Panc1 (cell line): ENCODE data around the gene TTLL6. TPM values are rescaled to one million over a fixed set of nuclear protein-coding genes. Genes with fewer than 3 reads are reported as not detected.

Experiments used
- ATAC-seq: fragments of 200-7000 bp; cut with Tn5 transposase; 2 replicates; pipeline ENCODE4 v1.9.1; 2020; ENCODE audit warnings: mild to moderate bottlenecking, moderate library complexity
- BruUV-seq: library from RNA; stranded (reverse); fragments of 400-500 nt; replicated peaks from 2 replicates; lab custom pipeline; 2021; lab: Mats Ljungman, UMichigan
- CTCF ChIA-PET: fragments of 300-600 bp; sonication (Branson Sonifier 250); formaldehyde crosslinking; loops from one replicate; lab custom pipeline; 2022; ENCODE audit warnings: antibody characterized with exemption; lab: Charles Lee
- POLR2A ChIA-PET: fragments of 300-600 bp; sonication (Branson Sonifier 250); formaldehyde crosslinking; loops from one replicate; lab custom pipeline; 2022; ENCODE audit warnings: antibody characterized with exemption; lab: Charles Lee
- DNase-seq: peaks from one replicate; pipeline ENCODE4 v3.0.0-alpha.2; 2010; ENCODE audit warnings: low read depth, low spot score
- H3K27ac ChIP-seq: 2 replicates; pipeline ENCODE4 v1.5.1; 2011; ENCODE audit warnings: mild to moderate bottlenecking, low read length, inconsistent platforms
- H3K27me3 ChIP-seq: fragments of 200-500 bp; sonication (Bioruptor generic); 2 replicates; pipeline ENCODE4 v1.6.0; 2014; ENCODE audit warnings: low read length, inconsistent platforms; ENCODE audit not compliant: control insufficient read depth, insufficient read depth
- H3K36me3 ChIP-seq: fragments of 200-500 bp; sonication (Bioruptor generic); 2 replicates; pipeline ENCODE4 v1.5.1; 2014; ENCODE audit warnings: inconsistent platforms, mild to moderate bottlenecking, low read length, moderate library complexity; ENCODE audit not compliant: control insufficient read depth, insufficient read depth
- H3K4me1 ChIP-seq: 2 replicates; pipeline ENCODE4 v1.5.1; 2011; ENCODE audit warnings: inconsistent platforms, mild to moderate bottlenecking, low read length, moderate library complexity; ENCODE audit not compliant: control insufficient read depth, insufficient read depth
- H3K4me3 ChIP-seq, 2 experiments: 2 replicates each; pipeline ENCODE4 v1.5.1; 2011 to 2012; ENCODE audit warnings: low read depth in 2 of 2, low read length in 2 of 2, mild to moderate bottlenecking in 2 of 2, inconsistent platforms in 1 of 2, moderate library complexity in 1 of 2
- H3K9me3 ChIP-seq: fragments of 200-500 bp; sonication (Bioruptor generic); 2 replicates; pipeline ENCODE4 v1.5.1; 2014; ENCODE audit warnings: low read depth, mild to moderate bottlenecking, inconsistent platforms, low read length, moderate library complexity; ENCODE audit not compliant: control insufficient read depth, insufficient read depth
- CTCF ChIP-seq: fragments of 450-650 bp; IDR thresholded peaks from 2 replicates; pipeline ENCODE4 v1.5.1; 2017; ENCODE audit warnings: mild to moderate bottlenecking
- POLR2AphosphoS5 ChIP-seq: IDR thresholded peaks from 2 replicates; pipeline ENCODE4 v1.6.1; 2012; ENCODE audit warnings: mild to moderate bottlenecking, low read depth, low read length, moderate library complexity
- REST ChIP-seq, 2 experiments: IDR thresholded peaks; 2 replicates each; pipeline ENCODE4 v1.6.1; 2011 to 2012; ENCODE audit warnings: low read depth in 2 of 2, control low read depth in 1 of 2, low read length in 1 of 2, mild to moderate bottlenecking in 1 of 2, moderate library complexity in 1 of 2; ENCODE audit not compliant: insufficient read depth in 1 of 2
- SIN3A ChIP-seq: IDR thresholded peaks from 2 replicates; pipeline ENCODE4 v1.6.1; 2012; ENCODE audit warnings: low read depth, mild to moderate bottlenecking, low read length, moderate library complexity, borderline replicate concordance; ENCODE audit not compliant: insufficient read depth
- TCF7L2 ChIP-seq: IDR thresholded peaks from 2 replicates; pipeline ENCODE4 v1.6.1; 2011; ENCODE audit warnings: mild to moderate bottlenecking, low read depth, low read length, inconsistent platforms
- in situ Hi-C: cut with HindIII; loops from 2 replicates; pipeline ENCODE4 v1.10.0; 2016; ENCODE audit warnings: low sequenced_read_pairs, low pct_unique_long_range_greater_than_20kb
- intact Hi-C: fragments of 100-400 bp; cut with micrococcal nuclease; formaldehyde crosslinking; loops from one replicate; pipeline ENCODE4 v1.10.0; 2022; ENCODE audit not compliant: unreplicated experiment
- total RNA-seq: library from RNA; stranded (reverse); gene quantifications from one replicate; pipeline ENCODE4 v1.2.1, GENCODE V29; 2021; ENCODE audit not compliant: unreplicated experiment

Gene TTLL6
- total RNA-seq, 1 experiment from 2014 or later: 2.5 TPM

DNA sequence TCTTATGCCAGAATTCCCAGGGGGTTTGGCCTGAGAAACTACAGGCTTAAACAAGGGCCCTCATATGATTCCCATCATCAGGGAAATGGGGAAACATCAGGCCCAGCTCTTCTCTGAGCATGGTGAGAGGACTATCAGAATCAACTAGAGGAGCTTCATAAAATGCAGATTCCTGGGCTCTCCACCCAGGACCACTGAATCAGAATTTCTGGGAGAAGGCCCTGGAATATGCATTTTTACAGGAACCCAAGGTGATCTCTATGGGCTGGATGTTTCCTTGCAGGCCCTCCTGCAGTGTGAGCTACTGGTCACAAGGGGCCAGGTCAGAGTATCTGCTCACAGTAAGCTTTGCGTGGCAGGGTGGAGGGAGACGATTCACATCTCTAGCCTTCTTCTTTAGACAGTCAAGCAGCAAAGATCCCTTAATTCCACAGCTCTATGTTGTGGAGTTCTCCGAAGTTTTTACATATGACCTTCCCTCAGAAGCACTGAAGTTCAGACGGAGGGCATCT, 49.7 kb downstream of the TTLL6 start:
- Histone ChIP-seq H3K27me3 (no peaks in the 10 kb centered on the region), H3K27ac (no peak overlapping the region), H3K9me3 (no peaks in the 10 kb centered on the region), H3K4me1 (no peaks in the 10 kb centered on the region), H3K36me3 (no peaks in the 10 kb centered on the region), H3K4me3 (no peak overlapping the region)
- no peak for DNase-seq
- TF ChIP-seq CTCF (no peak), POLR2AphosphoS5 (no peak), TCF7L2 (no peak), REST (IDR thresholded peaks at IDR 0.05; ENCODE audit: insufficient read depth in 1 of 2, low read depth in 2 of 2, low read length in 1 of 2) (no peak), SIN3A (no peak)
- intact Hi-C loops (no loop called here), in situ Hi-C loops (no loop called here)
- POLR2A ChIA-PET: interaction anchor here (0.5 to 0.6 kb wide), 2 partner anchors 125 to 462 kb away, joined by 5 to 8 read pairs; partner anchors contain the start of gene ATP5MC1
- peak; percentile 78 for ATAC-seq
- CTCF ChIA-PET: interaction anchor here (0.7 to 1.5 kb wide), 2 partner anchors 43 to 112 kb away, joined by 3 to 6 read pairs; no protein-coding TSS in a partner anchor
- BruUV-seq: no TSS peak

DNA sequence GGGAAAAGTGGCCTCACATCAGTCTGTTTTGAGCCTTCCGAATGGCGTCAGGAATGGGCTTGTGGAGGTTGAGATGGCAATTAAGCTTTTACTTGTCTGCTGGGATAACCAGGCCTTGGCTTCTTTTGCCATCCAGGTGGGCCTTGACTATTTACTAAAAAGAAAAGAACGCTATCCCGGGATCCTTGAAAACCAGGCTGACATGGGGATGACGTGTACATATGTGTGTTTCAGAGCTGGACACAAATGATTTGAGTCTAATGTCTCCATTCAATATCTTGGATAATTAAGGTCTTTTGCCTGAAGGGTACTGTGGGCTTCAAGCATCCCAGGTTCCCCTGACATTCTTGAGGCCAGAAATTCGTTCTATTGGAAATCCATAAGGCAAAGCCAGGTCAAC, 55.9 kb downstream of the TTLL6 start:
- no peak for DNase-seq
- ChIA-PET POLR2A (no interaction called here), CTCF (interaction anchor here (1.5 kb wide), 1 partner anchor 82 kb away, joined by 3 read pairs; no protein-coding TSS in a partner anchor)
- no TSS peak for BruUV-seq
- intact Hi-C loops: no loop called here
- no peak overlapping the region for H3K4me3 ChIP-seq
- in situ Hi-C loops: no loop called here
- no peak for ATAC-seq
- H3K27ac ChIP-seq: no peak overlapping the region
- H3K36me3 ChIP-seq: no peaks in the 10 kb centered on the region
- H3K27me3 ChIP-seq: no peaks in the 10 kb centered on the region
- H3K4me1 ChIP-seq: peaks cover 7% of the 10 kb centered on the region; the same call in 1 of the 2 replicates
- TF ChIP-seq REST (IDR thresholded peaks at IDR 0.05; ENCODE audit: insufficient read depth in 1 of 2, low read depth in 2 of 2, low read length in 1 of 2) (no peak), SIN3A (no peak), POLR2AphosphoS5 (no peak)
- no peaks in the 10 kb centered on the region for H3K9me3 ChIP-seq
